Skeletal muscle tissue (tissue), 4 donors: ENCODE data around the gene LTF. TPM values are rescaled to one million over a fixed set of nuclear protein-coding genes. Genes with fewer than 3 reads are reported as not detected.
A peak's percentile ranks its signal among the peaks of the same experiment; 100 is the strongest.

ENCODE experiments used
- H3K27ac ChIP-seq: one replicate; pipeline ENCODE4 v1.7.0; 2013; ENCODE audit warnings: mild to moderate bottlenecking, low read depth, low read length, inconsistent platforms
- H3K27me3 ChIP-seq, 3 donors: one replicate each; pipeline ENCODE4 v1.7.0; 2013; ENCODE audit warnings: low read length in 3 of 3; ENCODE audit not compliant: control insufficient read depth in 3 of 3, insufficient read depth in 3 of 3
- H3K36me3 ChIP-seq, 3 donors: one replicate each; pipeline ENCODE4 v1.7.0; 2013; ENCODE audit warnings: low read length in 3 of 3; ENCODE audit not compliant: control insufficient read depth in 3 of 3, insufficient read depth in 3 of 3
- H3K4me1 ChIP-seq, 3 donors: one replicate each; pipeline ENCODE4 v1.7.0; 2013; ENCODE audit warnings: low read length in 3 of 3, mild to moderate bottlenecking in 3 of 3; ENCODE audit not compliant: control insufficient read depth in 3 of 3, insufficient read depth in 3 of 3
- H3K4me3 ChIP-seq, 3 donors: one replicate each; pipeline ENCODE4 v1.7.0; 2013; ENCODE audit warnings: low read length in 3 of 3
- H3K9ac ChIP-seq, 3 donors: one replicate each; pipeline ENCODE4 v1.7.0; 2013; ENCODE audit warnings: low read length in 3 of 3, mild to moderate bottlenecking in 3 of 3, moderate library complexity in 2 of 3, low read depth in 1 of 3
- H3K9me3 ChIP-seq, 3 donors: one replicate each; pipeline ENCODE4 v1.7.0; 2013; ENCODE audit warnings: low read length in 3 of 3; ENCODE audit not compliant: control insufficient read depth in 3 of 3
- total RNA-seq: library from RNA; depleted of rRNA; stranded (reverse); fragments of >200 nt; gene quantifications from one replicate; pipeline ENCODE4 v1.2.3, GENCODE V29; 2014
- donor health status: Osteomylitis.

The LTF gene
- total RNA-seq, 1 donor from 2014 or later: 3.1 TPM

- Histone ChIP-seq H3K9me3 (no peaks in the 10 kb centered on the region), H3K27me3 (peaks cover 0 to 22% (median 17%) of the 10 kb centered on the region in 3 donors), H3K4me1 (peaks cover 6 to 10% (median 8%) of the 10 kb centered on the region in 3 donors), H3K27ac (no peak overlapping the region), H3K36me3 (no peaks in the 10 kb centered on the region), H3K9ac (no peak overlapping the region), H3K4me3 (no peak overlapping the region)
Measured at GRCh38 chr3:46462111-46462510, 2.6 kb downstream of the LTF start.

DNA sequence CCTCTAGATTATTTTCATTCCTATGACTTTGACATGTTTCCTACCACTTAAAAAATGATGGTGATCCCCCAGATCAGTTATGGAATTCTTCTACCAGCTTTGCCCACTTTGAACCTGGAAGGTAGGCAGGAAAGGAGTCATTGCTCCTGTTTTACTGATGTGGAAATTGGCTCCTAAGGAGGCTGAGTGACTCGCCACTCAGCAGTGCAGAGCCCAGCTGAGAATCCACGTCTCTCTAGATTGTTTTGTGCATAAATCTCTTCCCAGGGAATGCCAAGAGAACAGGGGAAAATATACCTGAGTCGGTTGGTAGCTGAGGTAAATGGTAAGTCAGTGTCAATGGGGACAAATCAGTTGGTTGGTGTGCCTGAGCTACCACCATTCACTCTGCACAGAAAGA is 4.7 kb downstream of the LTF start:
- H3K27ac ChIP-seq: no peak overlapping the region
- no peak overlapping the region for H3K4me3 ChIP-seq
- peaks cover 0 to 22% (median 17%) of the 10 kb centered on the region in 3 donors for H3K27me3 ChIP-seq
- H3K4me1 ChIP-seq: peaks cover 0 to 8% (median 6%) of the 10 kb centered on the region in 3 donors
- H3K36me3 ChIP-seq: no peaks in the 10 kb centered on the region
- H3K9me3 ChIP-seq: no peaks in the 10 kb centered on the region
- H3K9ac ChIP-seq: no peak overlapping the region

DNA sequence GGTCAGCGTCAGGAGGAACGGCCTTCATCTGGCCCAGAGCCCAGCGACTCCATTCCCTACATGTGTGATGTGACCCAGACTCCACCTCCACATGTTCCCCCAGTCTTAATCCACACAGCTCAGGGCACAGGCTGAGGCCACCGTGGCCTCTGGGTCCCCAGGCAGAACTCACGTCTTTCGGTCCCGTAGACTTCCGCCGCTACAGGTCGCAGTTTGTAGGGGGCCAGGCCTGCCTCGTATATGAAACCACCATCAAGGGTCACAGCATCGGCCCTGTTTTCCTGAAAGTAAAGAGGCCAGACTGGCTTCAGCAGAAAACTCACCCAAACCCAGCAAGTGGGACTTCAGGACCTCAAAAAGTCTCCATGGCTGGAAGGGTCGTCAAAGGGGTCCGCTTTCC is 8.6 kb downstream of the LTF start:
- Histone ChIP-seq H3K9ac (no peak overlapping the region), H3K9me3 (no peaks in the 10 kb centered on the region), H3K36me3 (no peaks in the 10 kb centered on the region), H3K27me3 (peaks cover 0 to 3% (median 0%) of the 10 kb centered on the region in 3 donors), H3K4me1 (no peaks in the 10 kb centered on the region), H3K4me3 (no peak overlapping the region), H3K27ac (no peak overlapping the region)

GRCh38 chr3:46455231-46456115 is 9.2 kb downstream of the LTF start:
- Histone ChIP-seq H3K4me1 (peaks cover 0 to 1% (median 0%) of the 10 kb centered on the region in 3 donors), H3K36me3 (no peaks in the 10 kb centered on the region), H3K27ac (no peak overlapping the region), H3K9ac (no peak overlapping the region), H3K4me3 (no peak overlapping the region), H3K9me3 (no peaks in the 10 kb centered on the region), H3K27me3 (peaks cover 0 to 3% (median 0%) of the 10 kb centered on the region in 3 donors)

GRCh38 chr3:46454606-46455005 is 10.1 kb downstream of the LTF start:
- H3K4me1 ChIP-seq: peaks cover 0 to 7% (median 0%) of the 10 kb centered on the region in 3 donors
- no peak overlapping the region for H3K27ac ChIP-seq
- no peak overlapping the region for H3K4me3 ChIP-seq
- no peak overlapping the region for H3K9ac ChIP-seq
- H3K27me3 ChIP-seq: peaks cover 0 to 3% (median 0%) of the 10 kb centered on the region in 3 donors
- H3K9me3 ChIP-seq: no peaks in the 10 kb centered on the region
- H3K36me3 ChIP-seq: no peaks in the 10 kb centered on the region

GRCh38 chr3:46454209-46454595 is 10.5 kb downstream of the LTF start:
- H3K4me3 ChIP-seq: no peak overlapping the region
- H3K27me3 ChIP-seq: peaks cover 0 to 3% (median 0%) of the 10 kb centered on the region in 3 donors
- H3K9ac ChIP-seq: no peak overlapping the region
- peaks cover 0 to 7% (median 0%) of the 10 kb centered on the region in 3 donors for H3K4me1 ChIP-seq
- H3K27ac ChIP-seq: no peak overlapping the region
- no peaks in the 10 kb centered on the region for H3K36me3 ChIP-seq
- H3K9me3 ChIP-seq: no peaks in the 10 kb centered on the region

- Histone ChIP-seq H3K27me3 (peaks cover 0 to 3% (median 3%) of the 10 kb centered on the region in 3 donors), H3K9me3 (no peaks in the 10 kb centered on the region), H3K4me3 (no peak overlapping the region), H3K9ac (no peak overlapping the region), H3K4me1 (peaks cover 0 to 7% (median 0%) of the 10 kb centered on the region in 3 donors), H3K36me3 (no peaks in the 10 kb centered on the region), H3K27ac (no peak overlapping the region)
Measured at GRCh38 chr3:46453526-46454208, 11.0 kb downstream of the LTF start.

- H3K27me3 ChIP-seq: peaks cover 0 to 3% (median 3%) of the 10 kb centered on the region in 3 donors
- no peaks in the 10 kb centered on the region for H3K9me3 ChIP-seq
- peak overlapping the region in 1 of 3 donors; percentile 25 for H3K9ac ChIP-seq
- no peak overlapping the region for H3K27ac ChIP-seq
- peaks cover 0 to 7% (median 0%) of the 10 kb centered on the region in 3 donors for H3K4me1 ChIP-seq
- H3K4me3 ChIP-seq: no peak overlapping the region
- no peaks in the 10 kb centered on the region for H3K36me3 ChIP-seq
Measured at GRCh38 chr3:46449755-46450552, 14.8 kb downstream of the LTF start.

DNA sequence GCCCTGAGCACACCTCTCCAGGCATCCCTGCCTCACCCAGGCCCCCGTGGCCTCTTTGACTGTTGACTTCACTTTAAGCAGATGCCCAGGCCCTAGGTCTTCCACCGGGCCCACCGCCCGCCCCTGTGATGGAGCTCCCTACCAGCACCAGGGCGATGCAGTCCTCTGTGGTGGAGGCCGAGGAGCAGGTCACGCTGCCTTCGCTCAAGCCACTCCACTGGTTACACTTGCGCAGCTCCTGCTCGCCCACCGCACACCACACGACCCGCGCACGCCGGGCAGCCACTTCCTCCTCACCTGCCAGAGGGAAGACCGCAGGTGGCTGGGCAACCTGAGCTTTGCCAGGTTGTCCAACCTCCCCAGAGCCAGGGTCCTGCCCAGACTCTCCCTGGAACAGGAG is 16.0 kb downstream of the LTF start:
- H3K4me3 ChIP-seq: no peak overlapping the region

More for the DNA sequence above, 16.0 kb downstream of the LTF start:
- H3K9me3 ChIP-seq: no peaks in the 10 kb centered on the region
- peaks cover 0 to under 1% (median 0%) of the 10 kb centered on the region in 3 donors for H3K36me3 ChIP-seq
- H3K27ac ChIP-seq: no peak overlapping the region
- H3K27me3 ChIP-seq: peaks cover 0 to 3% (median 3%) of the 10 kb centered on the region in 3 donors
- H3K4me1 ChIP-seq: peaks cover 0 to 7% (median 0%) of the 10 kb centered on the region in 3 donors
- H3K9ac ChIP-seq: no peak overlapping the region
